ENCODE measurements around the gene ILK. TPM values are rescaled to one million over a fixed set of nuclear protein-coding genes. Genes with fewer than 3 reads are reported as not detected.

ILK gene
- total and polyA plus RNA-seq, 10 of the 15 experiments (the other 5 are each of a cell fraction or from before 2014, with no cell fraction given): 51.8 to 163 (median 92.0) TPM

GRCh38 chr11:6618117-6619003 lies 14.8 kb downstream of the ILK start:
- Histone ChIP-seq H3K79me2 (ENCODE audit: control insufficient read depth, insufficient read depth, low read length) (peaks cover 12% of the 10 kb centered on the region), H2AFZ (ENCODE audit: control insufficient read depth, low read depth, low read length) (peak overlapping the region; percentile 95), H4K20me1 (ENCODE audit: control insufficient read depth, insufficient read depth) (no peaks in the 10 kb centered on the region), H3K4me3 (peak overlapping the region; percentile 95), H3K27ac (ENCODE audit: control insufficient read depth, insufficient read depth) (peak overlapping the region; percentile 90), H3K9me3 (replicated peaks; ENCODE audit: control insufficient read depth, insufficient read depth, low read length) (no peaks in the 10 kb centered on the region), H3K4me1 (ENCODE audit: control insufficient read depth, insufficient read depth, low read length) (peaks cover 6% of the 10 kb centered on the region), H3K4me2 (ENCODE audit: control insufficient read depth, insufficient read depth) (peak overlapping the region; percentile 92), H3K9ac (ENCODE audit: control insufficient read depth, insufficient read depth, low read length) (peak overlapping the region; percentile 95), H3K27me3 (replicated peaks in 1 of 2; ENCODE audit: control insufficient read depth in 2 of 2, insufficient read depth in 2 of 2, low read length in 1 of 2) (no peaks in the 10 kb centered on the region), H3K36me3 (ENCODE audit: control insufficient read depth in 2 of 2, insufficient read depth in 2 of 2, low read length in 1 of 2) (peaks cover 0 to 6% of the 10 kb centered on the region in 2 experiments; a peak in 1 of 4 replicates)
- intact Hi-C loops (cut with micrococcal nuclease; ENCODE audit: unreplicated experiment): loop anchor here (2.0 to 10.0 kb wide), 2 partner anchors 50 to 906 kb away; no protein-coding TSS in a partner anchor
- FAIRE-seq (peak; percentile 77), DNase-seq (ENCODE audit: low read depth, low spot score) (no peak), ATAC-seq (peak; percentile 51)
- ChIA-PET SMC1A (ENCODE audit: uncharacterized antibody, unreplicated experiment) (interaction anchor here (0.8 to 3.5 kb wide), 16 partner anchors 9 to 233 kb away, joined by 3 to 34 read pairs (median 4); partner anchors contain the start of genes ILK and MRPL17), CTCF (interaction anchor here (0.6 to 3.5 kb wide), 18 partner anchors 9 to 239 kb away, joined by 3 to 27 read pairs (median 4); partner anchors contain the start of genes ILK and MRPL17), RAD21 (ENCODE audit: unreplicated experiment) (interaction anchor here (0.8 to 4.3 kb wide), 19 partner anchors 9 to 239 kb away, joined by 3 to 55 read pairs (median 5); partner anchors contain the start of genes ARFIP2, ILK, MRPL17 and RRP8), POLR2A (interaction anchor here (0.8 to 9.1 kb wide), 19 partner anchors 9 to 929 kb away, joined by 3 to 85 read pairs (median 4); partner anchors contain the start of genes ARFIP2, ILK, MRPL17 and SMPD1)
- in situ Hi-C loops (cut with MboI): loop anchor here (10.0 kb wide), 1 partner anchor 906 kb away; no protein-coding TSS in a partner anchor
- 8% methylated on average over 15 of the region's 15 CpGs for WGBS (ENCODE audit: insufficient coverage, insufficient replicate concordance, low lambda C conversion rate, missing lambda C conversion rate)
- BruUV-seq (replicated peaks): no TSS peak
- no peak for TF ChIP-seq TCF12 (IDR thresholded peaks at IDR 0.05; ENCODE audit: low read depth, low read length)
- no peak for TF ChIP-seq ESRRA (IDR thresholded peaks at IDR 0.05; ENCODE audit: low read length)
- no peak for TF ChIP-seq ZBED1 (IDR thresholded peaks at IDR 0.05; ENCODE audit: borderline replicate concordance)
- no peak for TF ChIP-seq ZNF384 (IDR thresholded peaks at IDR 0.05; ENCODE audit: borderline replicate concordance, low read depth, low read length)
- peak; percentile 27 for TF ChIP-seq EED (IDR thresholded peaks at IDR 0.05; ENCODE audit: low read depth)
- TF ChIP-seq KLF5 (IDR thresholded peaks at IDR 0.05; ENCODE audit: partially characterized antibody): no peak
- 0 out of 2 replicates have a peak, but pooled peaks have one; percentile 36 for TF ChIP-seq SIN3A (IDR thresholded peaks at IDR 0.05; ENCODE audit: low read depth, low read length)
- TF ChIP-seq STAT1 (conservative IDR thresholded peaks at IDR 0.05): no peak
- no peak for TF ChIP-seq RBBP5 (conservative IDR thresholded peaks at IDR 0.05)
- no peak for TF ChIP-seq REST (IDR thresholded peaks at IDR 0.05; ENCODE audit: low read depth, low read length)
- TF ChIP-seq RUNX3 (IDR thresholded peaks at IDR 0.05; ENCODE audit: low read length): peak; percentile 69
- 0 out of 2 replicates have a peak, but pooled peaks have one; percentile 39 for TF ChIP-seq IRF4 (IDR thresholded peaks at IDR 0.05; ENCODE audit: low read depth, low read length)
- no peak for TF ChIP-seq HSF1 (IDR thresholded peaks at IDR 0.05; ENCODE audit: low read depth, low read length)
- no peak for TF ChIP-seq TCF3 (IDR thresholded peaks at IDR 0.05; ENCODE audit: borderline replicate concordance, insufficient read depth, low read depth, low read length)
- TF ChIP-seq ZZZ3 (IDR thresholded peaks at IDR 0.05; ENCODE audit: control insufficient read depth, insufficient read length, low read depth): no peak
- TF ChIP-seq TCF7 (IDR thresholded peaks at IDR 0.05; ENCODE audit: borderline replicate concordance): no peak
- no peak for TF ChIP-seq NFIC (IDR thresholded peaks at IDR 0.05; ENCODE audit: low read depth, low read length)
- no peak for TF ChIP-seq SUZ12 (IDR thresholded peaks at IDR 0.05; ENCODE audit: unreplicated experiment)

Data from GM12878 (cell line).